ENCODE data around the gene HHAT. TPM values are rescaled to one million over a fixed set of nuclear protein-coding genes. Genes with fewer than 3 reads are reported as not detected.

HHAT gene
- total RNA-seq, 1 donor from 2014 or later: 5.3 TPM

- no peak for DNase-seq
Measured at GRCh38 chr1:210385228-210385627, 56.5 kb downstream of the HHAT start.

GRCh38 chr1:210394281-210394821 is 65.6 kb downstream of the HHAT start:
- Histone ChIP-seq H3K36me3 (no peaks in the 10 kb centered on the region), H3K9me3 (no peaks in the 10 kb centered on the region), H3K27ac (no peak overlapping the region), H3K27me3 (ENCODE audit: low read depth) (no peaks in the 10 kb centered on the region), H3K4me3 (no peak overlapping the region), H3K4me1 (no peaks in the 10 kb centered on the region)
- no peak for TF ChIP-seq CTCF (IDR thresholded peaks at IDR 0.05)
- DNase-seq: no peak
- no peak for ATAC-seq
- intact Hi-C loops (cut with DNase I): no loop called here

More at GRCh38 chr1:210385228-210385627, 56.5 kb downstream of the HHAT start:
- TF ChIP-seq CTCF (IDR thresholded peaks at IDR 0.05): no peak
- H3K4me3 ChIP-seq: no peak overlapping the region
- no peaks in the 10 kb centered on the region for H3K27me3 ChIP-seq (ENCODE audit: low read depth)
- ATAC-seq: no peak
- H3K9me3 ChIP-seq: no peaks in the 10 kb centered on the region
- no peaks in the 10 kb centered on the region for H3K36me3 ChIP-seq
- no peak overlapping the region for H3K27ac ChIP-seq
- H3K4me1 ChIP-seq: no peaks in the 10 kb centered on the region
- intact Hi-C loops (cut with DNase I): no loop called here

- no peak for ATAC-seq
Measured at GRCh38 chr1:210396541-210396940, 67.8 kb downstream of the HHAT start.

GRCh38 chr1:210397252-210397651 is 68.5 kb downstream of the HHAT start:
- no peaks in the 10 kb centered on the region for H3K36me3 ChIP-seq
- ATAC-seq: no peak
- no peak overlapping the region for H3K27ac ChIP-seq
- intact Hi-C loops (cut with DNase I): no loop called here
- no peaks in the 10 kb centered on the region for H3K27me3 ChIP-seq (ENCODE audit: low read depth)
- H3K9me3 ChIP-seq: no peaks in the 10 kb centered on the region
- no peak overlapping the region for H3K4me3 ChIP-seq
- no peak for DNase-seq
- no peaks in the 10 kb centered on the region for H3K4me1 ChIP-seq
- TF ChIP-seq CTCF (IDR thresholded peaks at IDR 0.05): no peak

More at GRCh38 chr1:210396541-210396940, 67.8 kb downstream of the HHAT start:
- intact Hi-C loops (cut with DNase I): no loop called here
- H3K4me3 ChIP-seq: no peak overlapping the region
- no peaks in the 10 kb centered on the region for H3K27me3 ChIP-seq (ENCODE audit: low read depth)
- H3K27ac ChIP-seq: no peak overlapping the region
- H3K9me3 ChIP-seq: no peaks in the 10 kb centered on the region
- H3K36me3 ChIP-seq: no peaks in the 10 kb centered on the region
- no peaks in the 10 kb centered on the region for H3K4me1 ChIP-seq
- no peak for TF ChIP-seq CTCF (IDR thresholded peaks at IDR 0.05)
- DNase-seq: no peak

- no peaks in the 10 kb centered on the region for H3K36me3 ChIP-seq
- no peak for TF ChIP-seq CTCF (IDR thresholded peaks at IDR 0.05)
- H3K27me3 ChIP-seq (ENCODE audit: low read depth): no peaks in the 10 kb centered on the region
- no peak overlapping the region for H3K4me3 ChIP-seq
- H3K4me1 ChIP-seq: no peaks in the 10 kb centered on the region
- ATAC-seq (no peak), DNase-seq (no peak)
- no peaks in the 10 kb centered on the region for H3K9me3 ChIP-seq
- intact Hi-C loops (cut with DNase I): no loop called here
- H3K27ac ChIP-seq: no peak overlapping the region
Measured at GRCh38 chr1:210397681-210398080, 69.0 kb downstream of the HHAT start.

Data from lower lobe of right lung (tissue), 2 donors.